AG09319 (cell line): Measurements from ENCODE around the gene RPP25L.

Source experiments
- DNase-seq: peaks from one replicate; pipeline ENCODE4 v3.0.0-alpha.2; 2010; ENCODE audit warnings: low read depth; ENCODE audit errors: extremely low read depth
- TF ChIP-seq, protein P1 (sequence below): IDR thresholded peaks from 2 replicates; pipeline ENCODE4 v1.5.1; 2011; ENCODE audit warnings: low read depth, mild to moderate bottlenecking, inconsistent platforms, low read length, moderate library complexity

RPP25L gene

DNA sequence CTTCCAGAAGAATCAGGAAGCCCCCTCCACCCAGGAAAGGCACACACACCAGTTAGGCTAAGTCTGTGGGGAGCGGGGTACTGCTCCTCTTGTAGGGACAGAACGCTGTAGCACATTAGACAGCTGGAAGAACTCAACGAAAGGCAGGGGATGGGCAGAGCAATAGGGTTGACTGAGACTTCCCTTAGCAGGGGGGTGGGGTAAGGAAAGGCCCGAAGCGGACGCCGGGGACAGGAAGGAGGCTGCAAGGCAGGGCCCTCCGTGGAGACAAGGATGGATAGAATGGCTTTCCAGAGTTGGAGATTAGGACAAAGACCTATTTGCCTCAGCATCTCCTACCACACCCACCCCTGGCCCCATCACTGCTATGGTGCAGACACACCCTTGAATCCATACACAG, 36.7 kb downstream of the RPP25L start:
- DNase-seq: no peak
- TF ChIP-seq, protein P1, sequence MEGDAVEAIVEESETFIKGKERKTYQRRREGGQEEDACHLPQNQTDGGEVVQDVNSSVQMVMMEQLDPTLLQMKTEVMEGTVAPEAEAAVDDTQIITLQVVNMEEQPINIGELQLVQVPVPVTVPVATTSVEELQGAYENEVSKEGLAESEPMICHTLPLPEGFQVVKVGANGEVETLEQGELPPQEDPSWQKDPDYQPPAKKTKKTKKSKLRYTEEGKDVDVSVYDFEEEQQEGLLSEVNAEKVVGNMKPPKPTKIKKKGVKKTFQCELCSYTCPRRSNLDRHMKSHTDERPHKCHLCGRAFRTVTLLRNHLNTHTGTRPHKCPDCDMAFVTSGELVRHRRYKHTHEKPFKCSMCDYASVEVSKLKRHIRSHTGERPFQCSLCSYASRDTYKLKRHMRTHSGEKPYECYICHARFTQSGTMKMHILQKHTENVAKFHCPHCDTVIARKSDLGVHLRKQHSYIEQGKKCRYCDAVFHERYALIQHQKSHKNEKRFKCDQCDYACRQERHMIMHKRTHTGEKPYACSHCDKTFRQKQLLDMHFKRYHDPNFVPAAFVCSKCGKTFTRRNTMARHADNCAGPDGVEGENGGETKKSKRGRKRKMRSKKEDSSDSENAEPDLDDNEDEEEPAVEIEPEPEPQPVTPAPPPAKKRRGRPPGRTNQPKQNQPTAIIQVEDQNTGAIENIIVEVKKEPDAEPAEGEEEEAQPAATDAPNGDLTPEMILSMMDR: no peak

DNA sequence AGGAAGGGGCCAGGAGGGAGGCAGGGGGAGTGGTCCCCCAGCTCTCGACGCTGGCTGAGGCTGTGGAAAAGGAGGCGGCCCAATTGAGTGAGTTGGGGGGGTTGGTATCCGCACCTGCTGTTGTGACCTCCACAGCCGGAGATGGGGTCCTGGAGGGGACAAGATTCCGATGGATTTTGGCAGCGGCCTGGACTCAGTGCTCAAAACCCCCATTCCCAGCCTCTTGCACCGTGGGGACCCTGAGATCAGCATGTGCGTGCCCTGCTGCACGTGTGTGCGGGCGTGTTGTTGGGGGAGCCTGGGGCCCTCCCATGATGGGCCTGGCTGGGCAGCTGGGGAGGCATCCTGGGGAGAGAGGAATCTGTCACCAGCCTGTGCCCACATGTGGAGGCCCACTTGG, 37.3 kb downstream of the RPP25L start:
- TF ChIP-seq, protein P1: no peak
- DNase-seq: no peak

DNA sequence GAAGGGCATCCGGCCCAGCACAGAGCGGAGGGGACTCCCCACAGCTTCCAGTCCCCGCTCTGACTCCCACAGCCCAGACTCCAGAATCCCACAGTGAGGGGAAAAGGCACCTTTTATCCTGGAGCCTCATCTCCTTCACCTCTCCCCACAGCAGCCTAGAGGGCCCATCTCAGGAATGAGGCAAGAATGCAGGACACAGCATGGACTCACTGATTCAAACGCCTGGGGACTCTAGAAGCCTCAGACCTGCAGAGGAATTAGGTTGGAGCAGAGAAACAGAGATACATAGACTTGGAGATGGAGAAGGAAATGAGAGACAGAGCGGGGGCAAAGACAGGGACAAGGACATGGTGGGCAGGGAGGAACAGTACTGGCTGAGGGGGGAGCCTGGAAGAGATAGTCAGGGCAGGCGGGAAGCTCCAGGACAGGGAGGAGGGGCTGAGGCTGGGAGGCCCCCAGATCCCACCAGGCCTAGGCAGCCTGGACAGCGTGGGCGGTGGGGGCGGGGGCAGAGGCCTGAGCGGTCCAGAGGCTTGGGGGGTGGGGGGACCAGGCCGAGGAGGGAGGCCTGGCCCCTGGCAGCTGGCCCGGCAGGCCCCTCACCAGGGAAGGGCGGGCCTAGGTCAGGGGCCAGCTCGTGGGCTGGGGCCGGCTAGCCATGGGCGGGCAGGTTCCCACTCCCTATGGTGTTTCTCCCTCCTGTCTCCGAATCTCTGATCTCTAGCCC, 38.1 kb downstream of the RPP25L start:
- TF ChIP-seq, protein P1: no peak
- DNase-seq: no peak

DNA sequence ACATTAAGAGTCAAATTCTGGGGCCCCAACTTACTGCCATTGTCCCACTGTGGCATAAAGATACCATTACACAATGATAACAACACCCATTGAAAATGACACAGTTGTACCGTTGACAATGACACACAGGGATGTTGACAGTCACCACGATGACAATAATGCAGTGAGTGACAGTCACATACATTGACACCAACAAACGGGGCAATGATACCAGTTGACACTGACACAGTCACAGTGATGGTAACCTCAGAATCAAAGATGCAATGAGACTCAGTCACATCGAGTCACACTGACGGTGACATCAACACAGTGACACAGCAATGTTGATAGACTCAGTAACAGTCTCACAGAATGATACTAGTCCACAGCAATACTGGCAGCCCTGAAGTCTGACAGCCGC, 39.3 kb downstream of the RPP25L start:
- DNase-seq: no peak
- TF ChIP-seq, protein P1: no peak

DNA sequence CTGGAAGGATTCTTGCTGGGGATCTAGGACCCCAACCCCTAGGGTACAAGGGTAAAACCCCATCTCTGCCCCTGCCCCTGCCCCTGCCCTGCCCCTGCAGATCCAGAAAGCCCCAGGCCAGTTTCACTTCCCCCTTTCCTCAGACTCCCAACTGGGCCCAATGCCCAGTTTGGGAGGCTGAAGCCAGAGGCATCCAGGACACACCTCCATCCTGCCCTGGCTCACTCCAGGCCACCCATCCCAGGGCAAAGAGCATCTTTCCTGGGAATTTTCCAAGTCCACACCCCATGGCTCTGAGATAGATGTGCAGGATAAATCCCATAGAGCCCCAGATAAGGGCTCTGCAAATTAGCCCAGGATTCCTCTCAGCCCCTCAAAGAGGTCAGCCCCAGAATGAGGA, 39.8 kb downstream of the RPP25L start:
- no peak for DNase-seq
- TF ChIP-seq, protein P1: no peak

DNA sequence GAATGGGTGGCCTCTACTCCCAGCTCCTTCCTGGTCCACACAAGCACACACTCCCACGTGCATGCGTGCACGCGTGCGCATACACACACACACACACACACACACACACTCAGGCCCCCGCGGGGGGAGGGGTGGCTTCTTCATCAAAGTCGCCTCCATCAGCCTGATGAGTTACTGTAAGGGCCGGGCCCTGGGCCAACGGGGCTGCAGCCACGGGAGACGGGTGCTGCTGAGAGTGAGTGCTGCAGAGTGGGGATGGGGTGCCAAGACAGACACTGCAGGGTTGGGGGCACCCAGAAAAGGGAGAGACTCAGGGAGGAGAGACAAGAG, 40.5 kb downstream of the RPP25L start:
- TF ChIP-seq, protein P1: no peak
- DNase-seq: no peak

DNA sequence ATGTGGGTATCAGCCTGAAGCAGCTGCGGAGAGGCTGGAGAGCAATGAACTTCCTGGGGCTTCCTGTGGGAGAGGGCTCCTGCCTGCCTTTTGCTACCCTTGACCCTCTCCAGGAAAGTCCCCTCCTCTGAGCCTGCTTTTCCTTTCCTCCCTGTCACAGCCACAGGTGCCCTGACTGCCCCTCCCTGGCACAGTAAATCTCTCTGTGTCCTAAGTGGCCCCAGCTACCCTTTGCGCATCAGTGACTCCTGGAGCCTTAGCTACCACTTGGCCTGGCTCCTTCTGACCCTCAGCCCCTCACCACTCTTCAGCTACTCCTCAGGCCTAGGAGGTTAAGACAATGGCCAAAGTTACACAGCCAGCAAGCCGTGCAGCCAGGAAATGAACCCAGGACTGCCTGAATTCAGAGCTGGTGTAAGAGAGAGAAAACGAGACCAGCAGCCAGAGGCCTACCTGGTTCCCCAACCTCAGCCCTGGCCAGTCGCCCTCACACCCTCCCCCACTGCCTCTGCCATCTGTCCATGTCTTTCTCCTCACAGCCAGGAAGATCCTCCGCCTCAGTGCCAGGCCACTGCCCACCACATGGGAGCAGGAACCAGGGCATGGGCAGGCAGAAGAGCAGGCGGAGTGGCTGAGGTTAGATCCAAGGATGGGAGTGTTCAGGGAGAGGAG, 41.0 kb downstream of the RPP25L start:
- TF ChIP-seq, protein P1: no peak
- DNase-seq: no peak
